IMR-90 (cell line): Measurements from ENCODE around the gene NDUFAF8.

Experiments used
- BHLHE40 ChIP-seq: fragments of 150-350 bp; IDR thresholded peaks from 2 replicates; pipeline ENCODE4 v1.6.1; 2016; ENCODE audit warnings: mild to moderate bottlenecking, low read depth, low read length
- CEBPB ChIP-seq: IDR thresholded peaks from 2 replicates; pipeline ENCODE4 v1.6.1; 2012; ENCODE audit warnings: low read depth, low read length, improper control_type of control experiment
- CHD1 ChIP-seq: IDR thresholded peaks from 2 replicates; pipeline ENCODE4 v1.6.1; 2012; ENCODE audit warnings: low read depth, low read length, improper control_type of control experiment
- MXI1 ChIP-seq: IDR thresholded peaks from 2 replicates; pipeline ENCODE4 v1.6.1; 2012; ENCODE audit warnings: low read depth, mild to moderate bottlenecking, low read length, moderate library complexity, borderline replicate concordance
- POLR2A ChIP-seq: IDR thresholded peaks from 2 replicates; pipeline ENCODE4 v1.6.1; 2012; ENCODE audit warnings: mild to moderate bottlenecking, low read depth, low read length
- RAD21 ChIP-seq: IDR thresholded peaks from 2 replicates; pipeline ENCODE4 v1.6.1; 2012; ENCODE audit warnings: low read length, improper control_type of control experiment
- RCOR1 ChIP-seq: IDR thresholded peaks from 2 replicates; pipeline ENCODE4 v1.6.1; 2012; ENCODE audit warnings: mild to moderate bottlenecking, low read length, improper control_type of control experiment; ENCODE audit not compliant: insufficient replicate concordance
- RFX5 ChIP-seq: IDR thresholded peaks from 2 replicates; pipeline ENCODE4 v1.8.0; 2012; ENCODE audit warnings: low read depth, mild to moderate bottlenecking, low read length, moderate library complexity
- SMC3 ChIP-seq: fragments of 150-350 bp; IDR thresholded peaks from 2 replicates; pipeline ENCODE4 v1.6.1; 2016; ENCODE audit warnings: low read depth, mild to moderate bottlenecking, antibody characterized with exemption, low read length, moderate library complexity
- TF ChIP-seq, protein P1 (sequence below): conservative IDR thresholded peaks from 2 replicates; pipeline ENCODE4 v1.5.1; 2012; ENCODE audit warnings: mild to moderate bottlenecking, low read depth, low read length, improper control_type of control experiment
- TF ChIP-seq, protein P2 (sequence below): fragments of 150-350 bp; IDR thresholded peaks from 2 replicates; pipeline ENCODE4 v1.6.1; 2016; ENCODE audit warnings: low read depth, mild to moderate bottlenecking, low read length, moderate library complexity, borderline replicate concordance
- TF ChIP-seq, protein P3 (sequence below): fragments of 150-350 bp; IDR thresholded peaks from 2 replicates; pipeline ENCODE4 v1.6.1; 2017; ENCODE audit warnings: mild to moderate bottlenecking, antibody characterized with exemption, low read length, low read depth

DNA sequence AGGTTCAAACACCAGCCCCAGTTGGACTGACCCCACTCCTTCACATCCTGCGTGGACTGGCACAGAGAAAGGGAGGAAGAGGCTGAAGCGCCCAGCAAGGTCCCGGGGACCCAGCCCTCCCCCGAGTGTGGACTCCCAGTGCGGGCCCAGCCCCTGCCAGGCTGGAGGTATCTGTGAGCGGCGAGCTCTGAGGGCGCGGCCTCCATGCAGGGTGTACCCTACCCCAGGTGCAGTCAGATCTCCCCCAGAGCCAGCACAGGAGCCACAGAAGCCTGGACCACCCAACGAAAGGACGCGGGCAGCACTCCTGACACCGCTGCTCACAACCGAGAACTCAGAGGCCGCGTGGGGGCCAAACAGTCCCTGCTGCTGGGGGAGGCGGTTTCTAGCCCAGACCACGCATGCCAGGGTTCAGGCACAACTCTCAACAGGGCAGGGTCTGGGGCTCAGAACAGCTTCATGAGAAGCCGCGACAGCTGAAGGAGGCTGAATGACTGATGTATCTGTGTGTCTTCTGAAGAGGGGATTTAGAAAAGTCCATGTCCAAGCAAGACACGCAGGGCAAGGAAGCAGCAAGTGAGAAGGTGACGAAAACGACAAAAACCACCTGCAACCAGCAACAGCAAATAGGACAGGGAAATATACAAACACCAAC is 47.5 kb downstream of the NDUFAF8 start:
- TF ChIP-seq, protein P1, sequence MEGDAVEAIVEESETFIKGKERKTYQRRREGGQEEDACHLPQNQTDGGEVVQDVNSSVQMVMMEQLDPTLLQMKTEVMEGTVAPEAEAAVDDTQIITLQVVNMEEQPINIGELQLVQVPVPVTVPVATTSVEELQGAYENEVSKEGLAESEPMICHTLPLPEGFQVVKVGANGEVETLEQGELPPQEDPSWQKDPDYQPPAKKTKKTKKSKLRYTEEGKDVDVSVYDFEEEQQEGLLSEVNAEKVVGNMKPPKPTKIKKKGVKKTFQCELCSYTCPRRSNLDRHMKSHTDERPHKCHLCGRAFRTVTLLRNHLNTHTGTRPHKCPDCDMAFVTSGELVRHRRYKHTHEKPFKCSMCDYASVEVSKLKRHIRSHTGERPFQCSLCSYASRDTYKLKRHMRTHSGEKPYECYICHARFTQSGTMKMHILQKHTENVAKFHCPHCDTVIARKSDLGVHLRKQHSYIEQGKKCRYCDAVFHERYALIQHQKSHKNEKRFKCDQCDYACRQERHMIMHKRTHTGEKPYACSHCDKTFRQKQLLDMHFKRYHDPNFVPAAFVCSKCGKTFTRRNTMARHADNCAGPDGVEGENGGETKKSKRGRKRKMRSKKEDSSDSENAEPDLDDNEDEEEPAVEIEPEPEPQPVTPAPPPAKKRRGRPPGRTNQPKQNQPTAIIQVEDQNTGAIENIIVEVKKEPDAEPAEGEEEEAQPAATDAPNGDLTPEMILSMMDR, result no peak
- TF ChIP-seq CEBPB (no peak), POLR2A (no peak), RAD21 (no peak), RFX5 (no peak), CHD1 (no peak), RCOR1 (no peak), SMC3 (no peak), BHLHE40 (no peak), MXI1 (no peak)
- TF ChIP-seq, protein P2, sequence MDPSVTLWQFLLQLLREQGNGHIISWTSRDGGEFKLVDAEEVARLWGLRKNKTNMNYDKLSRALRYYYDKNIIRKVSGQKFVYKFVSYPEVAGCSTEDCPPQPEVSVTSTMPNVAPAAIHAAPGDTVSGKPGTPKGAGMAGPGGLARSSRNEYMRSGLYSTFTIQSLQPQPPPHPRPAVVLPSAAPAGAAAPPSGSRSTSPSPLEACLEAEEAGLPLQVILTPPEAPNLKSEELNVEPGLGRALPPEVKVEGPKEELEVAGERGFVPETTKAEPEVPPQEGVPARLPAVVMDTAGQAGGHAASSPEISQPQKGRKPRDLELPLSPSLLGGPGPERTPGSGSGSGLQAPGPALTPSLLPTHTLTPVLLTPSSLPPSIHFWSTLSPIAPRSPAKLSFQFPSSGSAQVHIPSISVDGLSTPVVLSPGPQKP, result no peak
- TF ChIP-seq, protein P3, sequence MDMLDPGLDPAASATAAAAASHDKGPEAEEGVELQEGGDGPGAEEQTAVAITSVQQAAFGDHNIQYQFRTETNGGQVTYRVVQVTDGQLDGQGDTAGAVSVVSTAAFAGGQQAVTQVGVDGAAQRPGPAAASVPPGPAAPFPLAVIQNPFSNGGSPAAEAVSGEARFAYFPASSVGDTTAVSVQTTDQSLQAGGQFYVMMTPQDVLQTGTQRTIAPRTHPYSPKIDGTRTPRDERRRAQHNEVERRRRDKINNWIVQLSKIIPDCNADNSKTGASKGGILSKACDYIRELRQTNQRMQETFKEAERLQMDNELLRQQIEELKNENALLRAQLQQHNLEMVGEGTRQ, result no peak
